Measurements from ENCODE around the gene CFAP91.

Gene CFAP91

GRCh38 chr3:119743921-119744320 lies 41.1 kb downstream of the CFAP91 start:
- no peak for DNase-seq (ENCODE audit: low read depth, low spot score)

GRCh38 chr3:119745942-119746341 lies 43.1 kb downstream of the CFAP91 start:
- no peak for DNase-seq (ENCODE audit: low read depth, low spot score)

GRCh38 chr3:119746423-119746822 lies 43.6 kb downstream of the CFAP91 start:
- no peak for DNase-seq (ENCODE audit: low read depth, low spot score)

- no peak for DNase-seq (ENCODE audit: low read depth, low spot score)
Measured at GRCh38 chr3:119747357-119747756, 44.5 kb downstream of the CFAP91 start.

- no peak for DNase-seq (ENCODE audit: low read depth, low spot score)
Measured at GRCh38 chr3:119748991-119749390, 46.2 kb downstream of the CFAP91 start.

GRCh38 chr3:119751423-119751822 lies 48.6 kb downstream of the CFAP91 start:
- DNase-seq (ENCODE audit: low read depth, low spot score): no peak
